GM10266 (cell line): Measurements from ENCODE around the gene OLIG2.

Source experiments
- DNase-seq: peaks from one replicate; pipeline ENCODE4 v3.0.0; 2012; ENCODE audit errors: extremely low spot score
- CTCF ChIP-seq: IDR thresholded peaks from 2 replicates; pipeline ENCODE4 v1.5.1; 2012; ENCODE audit warnings: mild to moderate bottlenecking, low read depth; ENCODE audit not compliant: control insufficient read depth, insufficient read depth; ENCODE audit errors: missing control alignments

OLIG2 gene

GRCh38 chr21:33028773-33029384 lies 3.1 kb downstream of the OLIG2 start:
- TF ChIP-seq CTCF = no peak
- DNase-seq = peak; percentile 39

- no peak for DNase-seq
- TF ChIP-seq CTCF = no peak
Observed at GRCh38 chr21:33029385-33029921, 3.7 kb downstream of the OLIG2 start.

- TF ChIP-seq CTCF = no peak
- DNase-seq = peak; percentile 16
Observed at GRCh38 chr21:33029975-33030461, 4.3 kb downstream of the OLIG2 start.

- peak; percentile 39 for DNase-seq
- TF ChIP-seq CTCF = no peak
Observed at GRCh38 chr21:33030633-33031032, 4.9 kb downstream of the OLIG2 start.

GRCh38 chr21:33031152-33031911 lies 5.6 kb downstream of the OLIG2 start:
- peak; percentile 30 for DNase-seq
- TF ChIP-seq CTCF = no peak

GRCh38 chr21:33032434-33033047 lies 6.8 kb downstream of the OLIG2 start:
- peak; percentile 22 for DNase-seq
- TF ChIP-seq CTCF = no peak
